CD4-positive, alpha-beta T cell treated with Interleukin-17A for 1 hour (primary cell): Measurements from ENCODE around the gene HOXD8.

ENCODE experiments used
- DNase-seq: peaks from one replicate; pipeline ENCODE4 v3.0.0-alpha.2; 2020

HOXD8 gene

GRCh38 chr2:176128982-176129796 lies at the start of gene HOXD8:
Gene HOXD8, plus strand, starts transcription at chr2:176129705. Its CDS starts 662 bp downstream, at chr2:176130367.
- no peak for DNase-seq

- no peak for DNase-seq
Measured at GRCh38 chr2:176079831-176080539, 49.5 kb upstream of the HOXD8 start.

GRCh38 chr2:176080540-176081375 lies 48.7 kb upstream of the HOXD8 start:
- no peak for DNase-seq

- no peak for DNase-seq
Measured at GRCh38 chr2:176081376-176081836, 48.1 kb upstream of the HOXD8 start.

GRCh38 chr2:176081837-176082524 lies 47.5 kb upstream of the HOXD8 start:
- DNase-seq, result no peak

- no peak for DNase-seq
Measured at GRCh38 chr2:176082525-176082823, 47.0 kb upstream of the HOXD8 start.

GRCh38 chr2:176082824-176083751 lies 46.4 kb upstream of the HOXD8 start:
- DNase-seq, result no peak

GRCh38 chr2:176083796-176084261 lies 45.7 kb upstream of the HOXD8 start, which contains the start of gene EVX2:
Gene EVX2, minus strand, starts transcription at chr2:176083962. Its CDS starts 186 bp downstream, at chr2:176083776.
- no peak for DNase-seq

- DNase-seq, result no peak
Measured at GRCh38 chr2:176084611-176085119, 44.8 kb upstream of the HOXD8 start.

GRCh38 chr2:176085120-176085788 lies 44.3 kb upstream of the HOXD8 start:
- no peak for DNase-seq

GRCh38 chr2:176085861-176086771 lies 43.4 kb upstream of the HOXD8 start:
- no peak for DNase-seq

- DNase-seq, result no peak
Measured at GRCh38 chr2:176087330-176088047, 42.0 kb upstream of the HOXD8 start.

GRCh38 chr2:176088048-176088936 lies 41.2 kb upstream of the HOXD8 start:
- no peak for DNase-seq

- no peak for DNase-seq
Measured at GRCh38 chr2:176088937-176089842, 40.3 kb upstream of the HOXD8 start.

- no peak for DNase-seq
Measured at GRCh38 chr2:176089843-176090395, 39.6 kb upstream of the HOXD8 start.

- no peak for DNase-seq
Measured at GRCh38 chr2:176090862-176091261, 38.6 kb upstream of the HOXD8 start.
